ENCODE data around the gene ADAMTS20. TPM values are rescaled to one million over a fixed set of nuclear protein-coding genes. Genes with fewer than 3 reads are reported as not detected.

The ADAMTS20 gene
- total RNA-seq, 1 donor from 2014 or later = not detected

DNA sequence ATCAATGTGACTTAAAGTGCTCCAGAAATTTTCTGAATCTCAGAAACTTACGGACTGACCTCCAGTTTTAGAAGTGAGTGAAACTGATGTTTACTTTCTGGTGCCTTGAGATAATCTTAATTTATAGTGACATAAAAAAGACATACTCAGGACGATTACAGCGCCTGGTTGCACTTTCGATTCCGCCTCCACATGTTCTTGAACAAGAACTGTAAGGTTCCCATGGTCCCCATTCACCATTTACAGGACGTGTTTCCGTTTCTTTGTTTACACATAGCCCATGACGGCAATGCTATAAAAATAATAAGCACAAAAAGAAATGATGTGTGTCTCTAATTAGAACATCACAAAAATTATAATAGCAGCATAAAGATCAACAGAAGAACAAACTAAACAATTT lies 98.2 kb downstream of the ADAMTS20 start:
- intact Hi-C loops (cut with micrococcal nuclease) = no loop called here
- DNase-seq (ENCODE audit: low spot score) = no peak
- H3K36me3 Mint-ChIP-seq (ENCODE audit: low read depth) = no peaks in the 10 kb centered on the region

DNA sequence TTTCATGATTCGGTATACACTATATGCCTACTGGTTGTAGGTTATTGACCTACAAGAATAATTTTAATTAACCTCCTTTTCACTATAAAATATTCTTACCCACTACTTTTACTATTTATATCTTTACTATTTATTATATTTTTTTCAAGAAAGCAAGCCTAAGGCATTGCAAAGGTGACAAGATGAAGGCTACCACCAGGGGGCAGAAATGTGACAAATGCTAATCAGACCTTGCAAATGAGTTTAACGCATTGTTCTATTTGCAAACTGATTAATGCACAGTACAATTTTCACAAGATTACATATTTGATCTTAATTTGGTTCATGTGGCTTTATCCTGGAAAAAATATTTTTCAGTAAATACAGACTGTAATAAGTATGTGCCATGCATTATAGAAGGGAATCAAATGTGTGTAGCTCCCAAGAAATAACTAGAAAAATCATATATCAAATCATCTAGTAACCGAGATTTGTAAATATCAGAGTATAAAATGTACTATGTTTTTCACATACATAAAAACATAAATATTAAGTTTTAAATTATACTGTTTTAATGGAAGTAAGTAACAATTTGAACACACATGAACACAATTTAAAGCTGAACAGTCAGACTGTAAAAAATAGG lies 107.0 kb downstream of the ADAMTS20 start:
- DNase-seq (ENCODE audit: low spot score) = peak; percentile 11
- H3K4me1 Mint-ChIP-seq (ENCODE audit: low read depth) = no peaks in the 10 kb centered on the region
- H3K27ac Mint-ChIP-seq = no peak overlapping the region
- H3K36me3 Mint-ChIP-seq (ENCODE audit: low read depth) = no peaks in the 10 kb centered on the region
- H3K9me3 Mint-ChIP-seq = no peaks in the 10 kb centered on the region
- no peak overlapping the region for H3K4me3 Mint-ChIP-seq (ENCODE audit: low read depth)
- H3K27me3 Mint-ChIP-seq (ENCODE audit: low read depth) = no peaks in the 10 kb centered on the region
- intact Hi-C loops (cut with micrococcal nuclease) = loop anchor here (1.0 to 10.0 kb wide), 2 partner anchors 280 to 437 kb away; no protein-coding TSS in a partner anchor

More for the DNA sequence above, 98.2 kb downstream of the ADAMTS20 start:
- H3K4me1 Mint-ChIP-seq (ENCODE audit: low read depth) = no peaks in the 10 kb centered on the region
- no peak overlapping the region for H3K4me3 Mint-ChIP-seq (ENCODE audit: low read depth)
- H3K27ac Mint-ChIP-seq = no peak overlapping the region
- peaks cover 13% of the 10 kb centered on the region for H3K9me3 Mint-ChIP-seq
- no peaks in the 10 kb centered on the region for H3K27me3 Mint-ChIP-seq (ENCODE audit: low read depth)

DNA sequence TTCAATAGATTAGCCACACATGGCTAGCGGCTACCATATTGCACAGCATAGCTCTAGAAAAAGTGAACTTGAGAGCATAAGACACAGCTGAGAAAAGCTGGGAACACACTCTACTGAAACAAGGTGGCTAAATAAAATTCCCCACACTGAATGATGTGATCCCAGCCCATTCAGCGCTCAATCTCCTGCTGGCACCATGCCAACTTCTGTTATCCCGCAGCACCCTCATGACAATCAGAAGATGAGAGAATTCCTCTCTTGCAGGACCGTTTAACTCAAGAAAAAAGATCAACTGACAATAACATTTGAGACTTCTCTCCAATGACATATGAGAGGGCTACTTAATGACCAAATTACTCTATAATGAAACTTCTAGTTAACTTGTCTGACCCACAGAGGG lies 115.4 kb downstream of the ADAMTS20 start:
- Mint-ChIP-seq H3K9me3 (no peaks in the 10 kb centered on the region), H3K4me1 (ENCODE audit: low read depth) (no peaks in the 10 kb centered on the region), H3K27me3 (ENCODE audit: low read depth) (no peaks in the 10 kb centered on the region), H3K36me3 (ENCODE audit: low read depth) (no peaks in the 10 kb centered on the region), H3K27ac (no peak overlapping the region), H3K4me3 (ENCODE audit: low read depth) (no peak overlapping the region)
- no peak for DNase-seq (ENCODE audit: low spot score)
- intact Hi-C loops (cut with micrococcal nuclease) = no loop called here

DNA sequence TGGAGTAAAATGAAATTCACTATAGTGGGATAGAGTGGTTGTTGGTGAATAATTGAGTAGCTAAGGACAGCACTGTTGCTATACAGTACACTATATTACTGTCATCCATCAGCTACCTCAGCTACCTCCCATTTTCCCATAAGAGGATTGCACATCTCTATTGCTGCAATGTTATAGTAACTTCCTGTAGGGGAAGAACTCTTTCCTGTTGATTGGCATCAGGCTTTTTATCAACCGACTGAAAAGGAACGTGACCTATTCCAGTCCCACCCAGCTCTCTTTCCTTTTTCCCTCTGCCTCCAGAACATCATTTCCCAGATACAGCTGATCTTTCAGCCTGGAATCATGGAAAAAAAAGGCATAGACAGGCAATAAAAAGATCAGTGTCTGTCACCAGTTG lies 117.4 kb downstream of the ADAMTS20 start:
- H3K4me3 Mint-ChIP-seq (ENCODE audit: low read depth) = no peak overlapping the region
- no peaks in the 10 kb centered on the region for H3K27me3 Mint-ChIP-seq (ENCODE audit: low read depth)
- no peaks in the 10 kb centered on the region for H3K9me3 Mint-ChIP-seq
- DNase-seq (ENCODE audit: low spot score) = no peak
- H3K4me1 Mint-ChIP-seq (ENCODE audit: low read depth) = no peaks in the 10 kb centered on the region
- intact Hi-C loops (cut with micrococcal nuclease) = no loop called here
- H3K36me3 Mint-ChIP-seq (ENCODE audit: low read depth) = no peaks in the 10 kb centered on the region
- H3K27ac Mint-ChIP-seq = no peak overlapping the region

DNA sequence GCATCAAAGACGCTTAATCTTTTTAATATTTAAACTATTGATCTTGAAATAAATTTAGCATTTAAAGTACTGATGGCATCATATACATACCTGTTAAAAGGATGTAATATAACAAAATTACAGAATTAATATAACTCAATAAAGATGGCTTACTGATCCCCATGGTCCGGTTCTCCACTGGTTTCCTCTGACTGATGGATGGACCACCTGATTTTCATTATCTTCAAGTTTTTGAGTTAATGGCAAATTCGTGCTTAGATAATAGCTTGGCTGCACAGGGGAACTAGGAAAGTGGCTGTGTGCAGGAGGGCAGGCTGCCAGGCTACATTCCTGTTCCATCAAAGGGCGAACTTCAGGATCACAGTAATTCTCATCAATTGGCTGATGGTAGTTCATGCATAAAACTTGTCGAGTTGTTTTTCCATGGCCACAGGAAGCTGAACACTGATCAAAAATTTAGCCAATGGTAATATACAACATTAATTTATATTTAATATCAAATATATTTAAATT lies 123.9 kb downstream of the ADAMTS20 start:
- no peaks in the 10 kb centered on the region for H3K9me3 Mint-ChIP-seq
- H3K27me3 Mint-ChIP-seq (ENCODE audit: low read depth) = no peaks in the 10 kb centered on the region
- intact Hi-C loops (cut with micrococcal nuclease) = no loop called here
- H3K36me3 Mint-ChIP-seq (ENCODE audit: low read depth) = no peaks in the 10 kb centered on the region
- no peak overlapping the region for H3K27ac Mint-ChIP-seq
- no peak overlapping the region for H3K4me3 Mint-ChIP-seq (ENCODE audit: low read depth)
- H3K4me1 Mint-ChIP-seq (ENCODE audit: low read depth) = no peaks in the 10 kb centered on the region
- DNase-seq (ENCODE audit: low spot score) = no peak

DNA sequence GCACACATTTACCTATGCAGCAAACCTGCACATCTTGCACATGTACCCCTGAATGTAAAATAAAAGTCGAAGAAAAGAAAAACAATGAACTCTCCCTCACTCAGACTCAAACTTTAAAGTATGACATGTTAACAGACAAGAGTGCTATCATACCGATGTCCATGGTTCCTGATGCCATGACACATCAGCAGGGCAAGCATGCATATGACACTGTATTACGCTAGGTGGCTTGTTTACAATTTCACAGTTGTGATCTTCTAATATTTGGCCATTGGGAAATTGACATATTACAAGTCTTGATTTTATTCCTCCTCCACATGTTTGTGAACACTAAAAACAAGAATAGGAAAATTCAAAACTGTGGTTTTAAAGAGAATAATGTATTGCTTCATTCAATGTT lies 126.6 kb downstream of the ADAMTS20 start:
- H3K36me3 Mint-ChIP-seq (ENCODE audit: low read depth) = no peaks in the 10 kb centered on the region
- intact Hi-C loops (cut with micrococcal nuclease) = no loop called here

DNA sequence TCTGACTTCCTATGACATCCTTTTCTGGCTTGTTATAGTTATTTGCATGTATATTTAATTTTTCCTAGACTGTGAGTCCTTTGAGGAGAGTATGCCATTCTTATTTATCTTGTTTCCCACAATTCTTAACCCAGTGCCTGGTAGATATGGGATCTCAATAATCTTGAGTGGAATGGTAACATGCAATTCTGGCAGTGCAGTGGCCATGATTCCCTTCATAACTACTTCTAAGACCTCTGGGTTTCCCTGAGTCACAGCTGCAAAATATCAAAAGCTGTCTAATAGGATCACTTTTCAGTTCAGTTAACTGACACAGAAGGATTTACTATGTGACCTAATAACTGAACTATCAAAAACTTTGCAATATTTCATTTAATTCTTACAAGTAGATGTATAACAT lies 135.0 kb downstream of the ADAMTS20 start:
- H3K4me3 Mint-ChIP-seq (ENCODE audit: low read depth) = no peak overlapping the region
- H3K36me3 Mint-ChIP-seq (ENCODE audit: low read depth) = no peaks in the 10 kb centered on the region
- intact Hi-C loops (cut with micrococcal nuclease) = no loop called here
- no peaks in the 10 kb centered on the region for H3K27me3 Mint-ChIP-seq (ENCODE audit: low read depth)
- H3K9me3 Mint-ChIP-seq = no peaks in the 10 kb centered on the region
- H3K4me1 Mint-ChIP-seq (ENCODE audit: low read depth) = no peaks in the 10 kb centered on the region
- no peak for DNase-seq (ENCODE audit: low spot score)
- H3K27ac Mint-ChIP-seq = no peak overlapping the region

More for the DNA sequence above, 126.6 kb downstream of the ADAMTS20 start:
- no peaks in the 10 kb centered on the region for H3K4me1 Mint-ChIP-seq (ENCODE audit: low read depth)
- H3K27me3 Mint-ChIP-seq (ENCODE audit: low read depth) = no peaks in the 10 kb centered on the region
- no peak for DNase-seq (ENCODE audit: low spot score)
- H3K9me3 Mint-ChIP-seq = no peaks in the 10 kb centered on the region
- no peak overlapping the region for H3K4me3 Mint-ChIP-seq (ENCODE audit: low read depth)
- no peak overlapping the region for H3K27ac Mint-ChIP-seq

DNA sequence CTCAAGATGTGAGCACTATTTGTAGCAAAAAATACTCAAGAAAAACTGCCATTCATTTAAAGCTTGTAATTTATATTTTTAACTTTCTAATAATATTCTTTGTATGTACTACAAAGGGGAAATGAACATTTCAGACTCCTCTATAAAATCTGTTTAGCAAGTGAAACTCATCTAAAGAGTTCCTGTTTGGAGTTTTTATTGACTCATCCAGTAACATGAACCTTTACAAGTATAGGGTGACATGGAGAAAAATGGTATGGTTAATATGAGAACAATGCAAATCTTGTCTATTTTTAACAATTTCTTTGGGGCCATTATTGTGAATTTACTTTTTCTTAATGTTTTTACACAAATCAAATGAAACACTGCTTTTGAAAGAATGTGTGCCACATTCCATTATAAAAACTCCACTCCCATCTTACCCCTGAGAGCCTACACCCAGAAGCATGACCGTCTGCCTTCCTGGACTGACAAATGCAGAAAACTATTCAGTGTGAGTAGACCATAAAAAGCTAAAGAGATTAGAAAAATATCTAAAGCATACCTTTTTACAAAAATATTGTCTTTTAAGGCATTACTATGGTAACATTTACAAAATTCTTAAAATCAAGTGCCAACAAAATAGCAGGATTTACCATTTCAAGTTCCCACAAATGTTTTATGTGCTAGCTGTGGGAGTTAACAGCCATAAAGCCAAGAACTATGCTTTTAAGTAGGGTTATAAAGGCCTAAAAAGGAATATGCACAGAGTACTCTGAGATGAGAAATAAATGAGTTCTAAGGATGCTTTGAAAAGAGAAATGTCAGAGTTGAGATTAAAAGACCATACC lies 144.0 kb downstream of the ADAMTS20 start:
- no peaks in the 10 kb centered on the region for H3K4me1 Mint-ChIP-seq (ENCODE audit: low read depth)
- no peaks in the 10 kb centered on the region for H3K9me3 Mint-ChIP-seq

DNA sequence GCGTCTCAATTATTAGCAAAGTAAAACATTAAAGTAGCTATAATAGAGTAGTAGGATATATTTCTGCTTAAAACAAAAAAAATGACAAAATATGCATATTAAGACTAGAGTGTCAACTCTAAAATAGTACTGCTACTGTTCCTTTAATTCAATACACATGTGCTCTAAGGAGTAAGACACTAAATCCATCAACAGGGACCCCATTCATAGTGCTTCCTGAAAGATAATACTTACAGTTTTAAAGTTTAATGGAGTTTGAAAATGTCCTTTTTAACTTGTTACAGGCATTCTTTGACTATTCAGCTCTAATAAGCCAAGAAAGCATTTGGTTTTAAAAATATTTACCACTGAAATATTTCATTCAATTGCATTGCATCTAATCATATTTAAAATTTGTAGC lies 145.2 kb downstream of the ADAMTS20 start:
- DNase-seq (ENCODE audit: low spot score) = no peak
- Mint-ChIP-seq H3K27ac (no peak overlapping the region), H3K27me3 (ENCODE audit: low read depth) (no peaks in the 10 kb centered on the region), H3K36me3 (ENCODE audit: low read depth) (no peaks in the 10 kb centered on the region), H3K9me3 (no peaks in the 10 kb centered on the region), H3K4me1 (ENCODE audit: low read depth) (no peaks in the 10 kb centered on the region), H3K4me3 (ENCODE audit: low read depth) (no peak overlapping the region)
- intact Hi-C loops (cut with micrococcal nuclease) = no loop called here

More for the DNA sequence above, 144.0 kb downstream of the ADAMTS20 start:
- no peaks in the 10 kb centered on the region for H3K36me3 Mint-ChIP-seq (ENCODE audit: low read depth)
- intact Hi-C loops (cut with micrococcal nuclease) = no loop called here
- no peak overlapping the region for H3K4me3 Mint-ChIP-seq (ENCODE audit: low read depth)
- DNase-seq (ENCODE audit: low spot score) = no peak
- H3K27me3 Mint-ChIP-seq (ENCODE audit: low read depth) = no peaks in the 10 kb centered on the region
- no peak overlapping the region for H3K27ac Mint-ChIP-seq

DNA sequence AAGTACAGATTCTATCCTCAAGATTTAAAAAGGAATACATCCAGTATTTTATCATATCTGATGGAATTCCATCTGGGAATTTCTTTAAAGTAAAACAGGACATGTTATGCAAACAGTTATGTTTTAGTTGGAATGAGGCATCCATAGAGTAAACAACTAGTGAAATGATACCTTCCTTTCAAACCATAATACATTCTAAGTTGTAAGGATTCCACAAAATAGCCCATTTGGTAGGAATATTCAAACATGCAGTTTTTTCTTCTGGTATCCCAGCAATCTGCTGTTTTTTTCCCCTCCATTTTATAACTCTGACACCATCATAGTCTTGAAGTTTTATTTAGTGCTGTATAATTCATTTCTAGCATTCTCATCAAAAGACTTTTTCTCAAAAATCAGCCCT lies 149.6 kb downstream of the ADAMTS20 start:
- H3K4me1 Mint-ChIP-seq (ENCODE audit: low read depth) = no peaks in the 10 kb centered on the region
- no peaks in the 10 kb centered on the region for H3K36me3 Mint-ChIP-seq (ENCODE audit: low read depth)
- intact Hi-C loops (cut with micrococcal nuclease) = no loop called here
- no peak overlapping the region for H3K4me3 Mint-ChIP-seq (ENCODE audit: low read depth)
- H3K27ac Mint-ChIP-seq = no peak overlapping the region
- no peaks in the 10 kb centered on the region for H3K27me3 Mint-ChIP-seq (ENCODE audit: low read depth)
- no peaks in the 10 kb centered on the region for H3K9me3 Mint-ChIP-seq
- DNase-seq (ENCODE audit: low spot score) = no peak

DNA sequence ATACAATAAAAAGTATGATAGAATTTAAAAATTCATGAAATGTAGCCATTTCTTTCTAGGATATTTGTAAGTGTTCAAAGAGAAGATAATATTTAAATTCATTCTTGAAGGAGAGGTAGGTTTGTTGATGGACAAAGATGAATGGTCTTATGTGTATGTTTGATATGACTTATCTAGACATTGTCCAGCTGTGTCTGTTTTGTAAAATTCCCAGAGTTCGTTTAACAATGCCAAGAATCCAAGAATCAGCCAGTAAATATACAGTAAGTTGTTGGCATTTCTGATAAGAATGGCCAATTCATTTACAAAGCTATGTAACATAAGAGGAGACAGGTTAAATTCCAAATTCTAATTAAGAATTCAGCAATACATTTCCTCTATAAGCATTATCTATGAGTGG lies 150.9 kb downstream of the ADAMTS20 start:
- Mint-ChIP-seq H3K9me3 (no peaks in the 10 kb centered on the region), H3K4me1 (ENCODE audit: low read depth) (no peaks in the 10 kb centered on the region), H3K27me3 (ENCODE audit: low read depth) (no peaks in the 10 kb centered on the region), H3K4me3 (ENCODE audit: low read depth) (no peak overlapping the region), H3K27ac (no peak overlapping the region), H3K36me3 (ENCODE audit: low read depth) (no peaks in the 10 kb centered on the region)
- intact Hi-C loops (cut with micrococcal nuclease) = no loop called here
- DNase-seq (ENCODE audit: low spot score) = no peak

DNA sequence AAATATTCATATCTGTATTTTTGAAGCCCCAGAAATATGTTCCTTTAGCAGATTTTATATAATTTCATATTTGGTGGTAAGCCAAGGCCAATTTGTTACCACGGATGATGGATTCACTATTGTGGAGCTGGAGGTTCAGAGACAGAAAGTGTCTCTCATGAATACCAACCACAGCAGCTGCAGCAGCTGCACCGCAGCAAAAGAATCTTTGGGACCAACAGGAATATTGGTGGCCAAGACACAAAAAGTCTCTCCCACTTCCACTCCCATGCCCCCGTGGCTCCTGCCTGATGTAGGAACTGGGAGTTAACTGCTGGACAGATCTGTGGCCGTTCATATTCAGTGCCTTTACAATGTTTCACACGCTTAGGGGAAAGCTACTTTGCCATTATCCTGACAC lies 155.3 kb downstream of the ADAMTS20 start:
- Mint-ChIP-seq H3K27ac (no peak overlapping the region), H3K4me3 (ENCODE audit: low read depth) (no peak overlapping the region), H3K9me3 (no peaks in the 10 kb centered on the region), H3K4me1 (ENCODE audit: low read depth) (no peaks in the 10 kb centered on the region), H3K27me3 (ENCODE audit: low read depth) (no peaks in the 10 kb centered on the region), H3K36me3 (ENCODE audit: low read depth) (no peaks in the 10 kb centered on the region)
- intact Hi-C loops (cut with micrococcal nuclease) = no loop called here
- DNase-seq (ENCODE audit: low spot score) = no peak

DNA sequence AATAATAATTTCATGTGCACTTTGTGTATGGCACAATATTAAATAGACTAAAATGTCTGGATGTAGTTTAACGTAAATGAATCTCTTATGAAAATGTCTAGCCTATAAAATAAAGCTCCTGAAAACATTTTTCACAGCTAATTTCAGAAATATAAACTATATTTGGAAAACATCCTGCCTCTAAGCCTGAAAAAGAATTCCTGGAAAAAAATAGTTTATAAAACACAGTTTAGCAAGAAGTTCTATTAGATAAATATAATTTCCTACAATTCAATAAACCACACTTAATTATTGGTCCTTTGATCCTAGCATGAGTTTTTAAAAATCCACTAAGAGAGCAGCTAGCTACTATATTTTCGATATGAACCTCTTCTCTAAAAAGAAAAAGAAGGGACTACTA lies 159.9 kb downstream of the ADAMTS20 start:
- Mint-ChIP-seq H3K4me1 (ENCODE audit: low read depth) (no peaks in the 10 kb centered on the region), H3K9me3 (no peaks in the 10 kb centered on the region), H3K27ac (no peak overlapping the region), H3K4me3 (ENCODE audit: low read depth) (no peak overlapping the region), H3K27me3 (ENCODE audit: low read depth) (no peaks in the 10 kb centered on the region), H3K36me3 (ENCODE audit: low read depth) (no peaks in the 10 kb centered on the region)
- intact Hi-C loops (cut with micrococcal nuclease) = no loop called here
- DNase-seq (ENCODE audit: low spot score) = no peak

Measured in activated T-helper 2 cell treated with anti-CD3 and anti-CD28 coated beads, Interferon-gamma antibody, Interleukin-2, Interleukin-4, amounts not matched to agents 10 μg/mL and 5 μg/mL and 100 μg/mL, durations not matched to agents 14 hours and 24 hours and 36 hours (primary cell).